GM19455 (cell line): ENCODE measurements around the gene PPARG.
"Not testable (repeated sequence)": the region's sequence is repeated elsewhere in the genome, so short reads cannot be mapped to it uniquely, and the experiment has no call there.

Experiments used
- ATAC-seq: cut with Tn5 transposase; IDR thresholded peaks from one replicate; pipeline ENCODE4 v1.9.1; 2021; ENCODE audit not compliant: unreplicated experiment

Gene PPARG

GRCh38 chr3:12370758-12371157, 81.9 kb downstream of the PPARG start:
- no peak for ATAC-seq

- ATAC-seq: no peak
Measured at GRCh38 chr3:12371525-12372140, 82.8 kb downstream of the PPARG start.

DNA sequence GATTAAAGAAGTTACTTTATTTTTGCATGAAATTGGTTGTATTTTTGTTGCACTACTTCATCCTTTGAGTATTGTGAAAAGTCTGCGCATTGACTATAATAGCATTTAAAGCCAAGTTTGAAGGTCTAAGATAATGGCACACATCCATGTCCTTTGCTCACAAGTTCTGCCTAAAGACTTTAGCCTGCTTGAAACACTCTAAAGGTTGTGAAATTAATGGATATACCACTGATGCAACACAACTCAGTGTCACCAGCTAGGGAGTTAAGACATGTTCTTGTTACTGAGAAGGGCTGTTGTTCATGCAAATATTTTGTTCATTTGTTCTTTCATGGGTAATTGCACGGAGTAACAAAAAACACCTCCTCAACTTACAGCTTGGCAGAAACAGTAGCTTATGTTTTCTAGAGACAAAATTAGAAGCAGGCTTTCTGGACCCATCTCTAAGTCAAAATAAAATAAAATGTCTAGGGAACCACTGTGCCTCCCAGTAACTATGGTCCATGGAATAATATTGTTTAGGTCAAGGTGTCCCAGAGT, 83.9 kb downstream of the PPARG start:
- no peak for ATAC-seq

DNA sequence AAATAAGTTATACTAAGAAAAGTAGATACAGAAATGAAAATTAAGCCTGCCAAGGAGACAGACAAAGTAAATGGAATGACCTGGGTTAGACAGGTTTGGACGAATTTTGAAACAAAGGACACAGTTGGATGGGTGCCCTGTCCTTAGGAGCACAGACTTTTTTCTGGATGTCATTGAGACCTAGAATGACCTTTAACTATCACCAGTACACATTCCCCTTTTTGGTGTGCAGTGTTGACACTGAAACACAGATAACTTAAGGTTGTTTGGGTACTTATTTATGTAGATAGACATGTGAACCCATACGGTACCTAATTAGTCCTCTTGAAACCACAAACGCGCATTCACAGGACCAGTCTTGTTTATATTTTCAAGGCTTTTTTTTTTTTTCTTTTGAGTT, 86.7 kb downstream of the PPARG start:
- ATAC-seq: no peak

GRCh38 chr3:12379640-12380429, 91.0 kb downstream of the PPARG start:
- ATAC-seq: no peak

GRCh38 chr3:12380461-12380860, 91.6 kb downstream of the PPARG start:
- no peak for ATAC-seq

- ATAC-seq: no peak
Measured at GRCh38 chr3:12381199-12381598, 92.3 kb downstream of the PPARG start.

GRCh38 chr3:12383218-12383617, 94.3 kb downstream of the PPARG start:
- no peak for ATAC-seq

DNA sequence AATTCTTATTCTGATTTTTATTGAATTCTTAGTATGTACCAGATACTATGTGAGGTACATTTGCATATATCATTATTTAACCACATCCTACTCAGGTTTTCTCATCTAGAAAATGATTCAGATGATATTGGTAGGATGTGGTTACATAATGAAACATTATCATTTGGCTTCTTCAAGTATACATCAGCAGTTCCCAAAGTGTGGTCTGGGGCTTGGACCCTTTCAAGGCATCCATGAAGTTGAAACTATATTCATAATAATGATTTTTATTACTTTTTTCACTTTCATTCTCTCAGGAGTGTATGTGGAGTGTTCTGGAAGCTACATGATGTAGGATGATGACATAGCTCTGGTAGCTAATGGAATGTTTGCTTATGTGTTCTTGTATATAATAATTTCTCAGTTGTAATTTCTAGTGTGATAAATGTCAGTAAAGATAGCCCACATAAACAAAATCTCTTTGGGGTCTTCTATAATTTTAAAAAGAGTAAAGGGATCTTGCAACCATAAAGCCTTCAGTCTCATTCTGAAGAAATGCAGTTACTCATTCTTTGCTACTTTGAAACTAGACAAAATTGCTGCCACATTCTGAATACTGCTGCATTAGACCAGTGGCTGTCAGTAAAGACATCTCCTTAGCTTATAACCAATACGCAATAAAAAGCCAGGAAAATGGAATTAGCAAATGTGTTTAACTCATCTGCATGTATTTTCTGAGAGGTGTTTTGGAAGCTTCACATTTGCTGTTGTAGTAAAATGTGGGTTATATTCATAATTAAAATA, 95.8 kb downstream of the PPARG start:
- no peak for ATAC-seq

DNA sequence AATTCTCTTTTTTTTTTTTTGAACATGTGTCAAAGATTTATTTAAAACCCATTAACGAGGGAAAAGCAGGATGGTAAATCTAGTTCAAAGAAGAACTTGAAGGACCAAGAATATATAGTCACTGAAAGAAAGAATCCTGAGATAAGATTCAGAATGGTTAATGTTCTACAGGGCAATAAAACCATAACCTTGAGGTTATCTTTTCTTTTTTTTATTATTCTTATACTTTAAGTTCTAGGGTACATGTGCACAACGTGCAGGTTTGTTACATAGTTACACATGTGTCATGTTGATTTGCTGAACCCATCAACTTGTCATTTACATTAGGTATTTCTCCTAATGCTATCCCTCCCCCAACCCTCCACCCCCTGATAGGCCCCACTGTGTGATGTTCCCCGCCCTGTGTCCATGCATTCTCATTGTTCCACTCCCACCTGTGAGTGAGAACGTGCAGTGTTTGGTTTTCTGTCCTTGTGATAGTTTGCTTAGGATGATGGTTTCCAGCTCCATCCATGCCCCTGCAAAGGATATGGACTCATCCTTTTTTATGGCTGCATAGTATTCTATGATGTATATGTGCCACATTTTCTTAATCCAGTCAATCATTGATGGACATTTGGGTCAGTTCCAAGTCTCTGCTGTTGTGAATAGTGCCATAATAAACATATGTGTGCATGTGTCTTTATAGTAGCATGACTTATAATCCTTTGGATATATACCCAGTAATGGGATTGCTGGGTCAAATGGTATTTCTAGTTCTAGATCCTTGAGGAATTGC, 97.8 kb downstream of the PPARG start:
- not testable (repeated sequence) for ATAC-seq

GRCh38 chr3:12388185-12388584, 99.3 kb downstream of the PPARG start:
- ATAC-seq: no peak

- no peak for ATAC-seq
Measured at GRCh38 chr3:12392101-12392878, 103.4 kb downstream of the PPARG start.

GRCh38 chr3:12393894-12394293, 105.0 kb downstream of the PPARG start:
- no peak for ATAC-seq

- ATAC-seq: no peak
Measured at GRCh38 chr3:12394569-12395271, 105.8 kb downstream of the PPARG start.

DNA sequence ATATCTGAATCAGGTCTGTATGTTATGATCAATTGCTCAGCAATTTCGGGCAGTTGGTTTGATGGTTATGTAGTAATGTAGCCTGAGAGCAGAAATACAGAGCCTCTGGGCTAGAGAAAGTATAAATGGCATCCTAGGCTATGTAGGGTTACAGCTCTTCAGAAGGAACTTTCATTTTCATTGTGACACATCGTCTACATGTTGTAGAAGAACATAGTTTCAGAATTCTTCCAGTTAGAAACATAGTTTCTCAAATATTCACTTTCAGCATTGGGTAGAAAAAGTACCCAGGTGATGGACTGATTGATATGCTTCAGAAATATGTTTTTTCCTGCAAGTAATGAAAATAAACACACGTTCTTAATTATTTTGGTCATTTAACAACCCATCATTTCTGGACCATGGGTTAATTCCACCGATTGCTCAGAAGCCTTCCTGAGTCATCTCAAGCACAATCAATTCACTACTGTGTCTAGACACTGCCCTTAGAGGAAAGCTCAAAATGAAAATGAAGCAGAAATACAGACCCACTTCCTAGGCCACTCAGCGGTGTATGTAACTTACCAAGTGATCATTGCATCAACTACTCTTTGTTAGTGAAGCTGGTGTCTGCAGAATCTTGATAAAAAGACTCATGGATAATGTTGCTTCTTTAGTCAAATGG, 106.6 kb downstream of the PPARG start:
- peak; percentile 98 for ATAC-seq

- no peak for ATAC-seq
Measured at GRCh38 chr3:12396471-12396870, 107.6 kb downstream of the PPARG start.

- ATAC-seq: no peak
Measured at GRCh38 chr3:12399226-12399625, 110.4 kb downstream of the PPARG start.

GRCh38 chr3:12400616-12401194, 111.8 kb downstream of the PPARG start:
- no peak for ATAC-seq

DNA sequence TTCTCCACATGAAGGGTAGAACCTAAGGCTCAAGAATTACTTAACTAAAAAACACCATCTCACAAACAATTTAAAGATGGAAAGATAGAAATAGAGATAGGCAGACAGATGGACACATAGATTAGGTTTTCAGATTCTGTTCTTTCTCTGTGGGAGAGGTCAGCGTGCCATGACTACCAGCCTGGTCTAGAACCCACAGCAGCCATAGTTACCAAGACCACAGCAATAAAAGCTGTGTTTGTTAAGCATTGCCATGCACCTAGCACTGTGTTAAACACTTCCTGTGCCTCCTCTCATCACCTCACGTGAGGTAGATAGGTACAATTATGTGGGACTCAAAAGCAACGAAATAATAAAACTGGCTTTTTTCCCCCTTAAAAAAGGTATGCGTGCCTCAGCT, 112.3 kb downstream of the PPARG start:
- no peak for ATAC-seq
